CD4-positive, alpha-beta T cell (primary cell): ENCODE measurements around the gene KRTDAP. TPM values are rescaled to one million over a fixed set of nuclear protein-coding genes. Genes with fewer than 3 reads are reported as not detected.

Experiments used
- ATAC-seq: fragments of 200-7000 bp; cut with Tn5 transposase; one replicate; pipeline ENCODE4 v1.10.0; 2022; ENCODE audit warnings: mild to moderate bottlenecking; ENCODE audit not compliant: poor library complexity
- CTCF ChIA-PET: fragments of 350-600 bp; sonication (Branson Sonifier 250); formaldehyde crosslinking; loops from one replicate; lab custom pipeline; 2021; ENCODE audit warnings: antibody characterized with exemption, inconsistent platforms; lab: Charles Lee
- POLR2A ChIA-PET: fragments of 350-600 bp; sonication (Branson Sonifier 250); formaldehyde crosslinking; loops from one replicate; lab custom pipeline; 2021; ENCODE audit warnings: antibody characterized with exemption, inconsistent platforms; lab: Charles Lee
- DNase-seq, 14 experiments: peaks; one replicate each; pipeline ENCODE4 v3.0.0-alpha.2; 2013 to 2020; ENCODE audit warnings: mixed read lengths in 2 of 14
- H3K27ac ChIP-seq, 2 donors: one replicate each; pipeline versions ENCODE4 v1.5.1 to v1.7.0; 2013; ENCODE audit warnings: low read length in 2 of 2, low read depth in 1 of 2, mild to moderate bottlenecking in 1 of 2
- H3K27me3 ChIP-seq, 2 experiments: 1 replicate in 1 of 2; 2 replicates in 1 of 2; pipeline versions ENCODE4 v1.6.1 to v1.7.0; 2013; ENCODE audit warnings: low read length in 2 of 2, control low read depth in 1 of 2, mild to moderate bottlenecking in 1 of 2, moderate library complexity in 1 of 2; ENCODE audit not compliant: insufficient read depth in 2 of 2, control insufficient read depth in 1 of 2
- H3K36me3 ChIP-seq: one replicate; pipeline ENCODE4 v1.6.1; 2013; ENCODE audit warnings: low read length, control low read depth; ENCODE audit not compliant: insufficient read depth
- H3K4me1 ChIP-seq: one replicate; pipeline ENCODE4 v1.6.1; 2013; ENCODE audit warnings: low read length, control low read depth; ENCODE audit not compliant: insufficient read depth
- H3K4me3 ChIP-seq: one replicate; pipeline ENCODE4 v1.5.1; 2013; ENCODE audit warnings: mild to moderate bottlenecking, low read length, moderate library complexity
- H3K9me3 ChIP-seq, 2 experiments: 1 replicate in 1 of 2; 2 replicates in 1 of 2; pipeline versions ENCODE4 v1.6.1 to v1.7.0; 2013; ENCODE audit warnings: low read length in 2 of 2, mild to moderate bottlenecking in 2 of 2, control low read depth in 1 of 2, moderate library complexity in 1 of 2; ENCODE audit not compliant: control insufficient read depth in 1 of 2, insufficient read depth in 1 of 2
- H3K27ac Mint-ChIP-seq: one replicate; pipeline ENCODE4 v1.8.0; 2020; ENCODE audit warnings: mixed read lengths
- H3K27me3 Mint-ChIP-seq: one replicate; pipeline ENCODE4 v1.8.0; 2021; ENCODE audit warnings: mixed read lengths
- H3K36me3 Mint-ChIP-seq: one replicate; pipeline ENCODE4 v1.8.0; 2021; ENCODE audit warnings: low read depth, mixed read lengths
- H3K4me1 Mint-ChIP-seq: one replicate; pipeline ENCODE4 v1.8.0; 2021; ENCODE audit warnings: low read depth, mixed read lengths
- H3K4me3 Mint-ChIP-seq: one replicate; pipeline ENCODE4 v1.8.0; 2020; ENCODE audit warnings: mild to moderate bottlenecking, mixed read lengths
- H3K9me3 Mint-ChIP-seq: one replicate; pipeline ENCODE4 v1.8.0; 2020; ENCODE audit warnings: mixed read lengths
- intact Hi-C, 2 experiments: fragments of 100-400 bp; cut with DNase I in 1 of 2; cut with micrococcal nuclease in 1 of 2; formaldehyde crosslinking; loops; one replicate each; pipeline versions ENCODE4 v1.15.1 to v1.9.0; 2023 to 2025; cut with DNase I, micrococcal nuclease
- total RNA-seq, 174 experiments: library from RNA in 2 of 174; stranded (reverse) in 2 of 174; gene quantifications; one replicate each; pipeline ENCODE4 v1.2.3 and lab custom pipeline; 2021 to 2026
- TF ChIP-seq, protein P1 (sequence below): fragments of 200-600 bp; IDR thresholded peaks from one replicate; pipeline ENCODE4 v1.8.0; 2022; ENCODE audit warnings: antibody characterized with exemption, mild to moderate bottlenecking

KRTDAP gene
- total RNA-seq, 2 experiments from 2014 or later = not detected

DNA sequence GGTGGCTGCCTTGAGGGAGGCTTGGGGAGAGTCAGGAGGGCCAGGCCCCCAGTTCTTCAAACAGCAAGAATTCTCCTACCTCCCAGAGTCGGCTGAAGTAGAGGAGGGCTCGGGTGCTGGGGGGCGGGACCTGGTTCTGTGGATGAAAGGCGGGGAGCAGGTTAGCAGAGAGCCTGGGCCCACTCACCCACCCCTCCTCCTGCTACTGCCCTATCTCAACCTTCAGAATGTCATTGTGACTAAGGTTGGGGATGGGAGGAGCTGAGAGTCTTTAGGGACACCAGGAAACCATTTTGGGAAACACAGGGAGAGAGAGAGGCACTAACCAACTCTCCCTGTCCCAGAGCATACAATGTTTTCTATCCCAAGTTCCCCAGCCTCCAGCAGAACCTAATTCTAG, 12.5 kb upstream of the KRTDAP start:
- DNase-seq (no peak), ATAC-seq (no peak)
- ChIA-PET POLR2A (no interaction called here), CTCF (no interaction called here)
- H3K9me3 Mint-ChIP-seq = no peaks in the 10 kb centered on the region
- H3K27ac ChIP-seq = no peak overlapping the region
- H3K4me1 ChIP-seq = peaks cover 4% of the 10 kb centered on the region
- H3K36me3 Mint-ChIP-seq = no peaks in the 10 kb centered on the region
- H3K4me3 Mint-ChIP-seq = no peak overlapping the region
- intact Hi-C loops = no loop called here
- H3K4me1 Mint-ChIP-seq = no peaks in the 10 kb centered on the region
- H3K27ac Mint-ChIP-seq = no peak overlapping the region
- H3K27me3 Mint-ChIP-seq = peaks cover 35% of the 10 kb centered on the region
- no peaks in the 10 kb centered on the region for H3K36me3 ChIP-seq
- TF ChIP-seq, protein P1, sequence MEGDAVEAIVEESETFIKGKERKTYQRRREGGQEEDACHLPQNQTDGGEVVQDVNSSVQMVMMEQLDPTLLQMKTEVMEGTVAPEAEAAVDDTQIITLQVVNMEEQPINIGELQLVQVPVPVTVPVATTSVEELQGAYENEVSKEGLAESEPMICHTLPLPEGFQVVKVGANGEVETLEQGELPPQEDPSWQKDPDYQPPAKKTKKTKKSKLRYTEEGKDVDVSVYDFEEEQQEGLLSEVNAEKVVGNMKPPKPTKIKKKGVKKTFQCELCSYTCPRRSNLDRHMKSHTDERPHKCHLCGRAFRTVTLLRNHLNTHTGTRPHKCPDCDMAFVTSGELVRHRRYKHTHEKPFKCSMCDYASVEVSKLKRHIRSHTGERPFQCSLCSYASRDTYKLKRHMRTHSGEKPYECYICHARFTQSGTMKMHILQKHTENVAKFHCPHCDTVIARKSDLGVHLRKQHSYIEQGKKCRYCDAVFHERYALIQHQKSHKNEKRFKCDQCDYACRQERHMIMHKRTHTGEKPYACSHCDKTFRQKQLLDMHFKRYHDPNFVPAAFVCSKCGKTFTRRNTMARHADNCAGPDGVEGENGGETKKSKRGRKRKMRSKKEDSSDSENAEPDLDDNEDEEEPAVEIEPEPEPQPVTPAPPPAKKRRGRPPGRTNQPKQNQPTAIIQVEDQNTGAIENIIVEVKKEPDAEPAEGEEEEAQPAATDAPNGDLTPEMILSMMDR = no peak
- H3K27me3 ChIP-seq = peaks cover 4 to 12% of the 10 kb centered on the region in 2 experiments
- H3K9me3 ChIP-seq = no peaks in the 10 kb centered on the region
- no peak overlapping the region for H3K4me3 ChIP-seq

DNA sequence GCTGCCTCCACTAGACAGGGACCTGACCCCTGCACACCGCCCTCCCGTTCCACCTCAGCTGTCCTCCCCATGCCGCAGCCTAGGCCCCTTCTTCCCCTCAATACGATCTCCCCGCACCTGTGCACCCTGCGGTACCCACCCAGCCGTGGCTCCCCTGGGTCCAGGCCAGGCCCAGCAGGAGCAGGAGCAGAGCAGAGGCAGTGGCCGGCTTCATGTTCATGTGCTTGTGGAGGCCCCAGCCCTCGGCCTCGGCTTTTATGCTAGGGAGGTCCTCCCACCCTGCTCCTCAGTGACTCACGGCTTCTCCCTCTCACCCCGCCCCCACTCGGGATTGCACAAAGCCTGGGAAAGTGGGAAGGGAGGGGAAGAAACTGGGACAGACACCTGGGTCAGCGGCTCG, 11.4 kb upstream of the KRTDAP start:
- no peak overlapping the region for H3K27ac ChIP-seq
- ChIA-PET CTCF (no interaction called here), POLR2A (no interaction called here)
- no peak for ATAC-seq
- no peak overlapping the region for H3K4me3 ChIP-seq
- intact Hi-C loops = no loop called here
- DNase-seq = no peak
- peaks cover 4% of the 10 kb centered on the region for H3K4me1 ChIP-seq
- TF ChIP-seq, protein P1 = no peak
- H3K36me3 ChIP-seq = no peaks in the 10 kb centered on the region
- Mint-ChIP-seq H3K27me3 (peaks cover 26% of the 10 kb centered on the region), H3K36me3 (no peaks in the 10 kb centered on the region), H3K4me1 (no peaks in the 10 kb centered on the region), H3K4me3 (no peak overlapping the region), H3K27ac (no peak overlapping the region), H3K9me3 (no peaks in the 10 kb centered on the region)
- H3K27me3 ChIP-seq = peaks cover 0 to 10% of the 10 kb centered on the region in 2 experiments
- no peaks in the 10 kb centered on the region for H3K9me3 ChIP-seq

DNA sequence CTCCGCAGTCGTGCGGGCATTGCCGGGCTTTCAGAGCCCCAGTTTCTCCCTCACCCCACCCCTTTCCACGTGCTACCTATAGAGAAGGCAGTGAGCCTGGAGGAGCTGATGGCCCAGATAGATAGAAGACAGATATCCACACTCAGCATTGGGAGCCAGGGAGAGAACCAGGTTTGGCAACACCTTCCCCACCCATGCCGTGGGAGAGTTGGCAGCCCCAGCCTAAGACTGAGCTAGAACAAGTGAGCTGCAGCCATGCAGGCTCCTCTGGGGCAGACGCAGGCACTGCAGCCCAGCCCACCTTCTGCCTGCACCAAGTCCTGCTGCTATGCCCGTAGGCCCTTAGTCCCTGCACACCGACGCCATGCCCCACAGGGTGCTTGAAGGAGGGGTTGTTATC, 10.3 kb upstream of the KRTDAP start:
- no peaks in the 10 kb centered on the region for H3K36me3 Mint-ChIP-seq
- no peak for ATAC-seq
- DNase-seq = no peak
- no peak overlapping the region for H3K4me3 Mint-ChIP-seq
- H3K9me3 ChIP-seq = no peaks in the 10 kb centered on the region
- ChIA-PET POLR2A (no interaction called here), CTCF (no interaction called here)
- H3K27ac Mint-ChIP-seq = no peak overlapping the region
- peaks cover 0 to 3% of the 10 kb centered on the region in 2 experiments for H3K27me3 ChIP-seq
- TF ChIP-seq, protein P1 = no peak
- H3K4me1 Mint-ChIP-seq = peaks cover under 1% of the 10 kb centered on the region
- H3K27me3 Mint-ChIP-seq = peaks cover 17% of the 10 kb centered on the region
- H3K27ac ChIP-seq = no peak overlapping the region
- intact Hi-C loops = no loop called here
- no peaks in the 10 kb centered on the region for H3K9me3 Mint-ChIP-seq
- peaks cover 5% of the 10 kb centered on the region for H3K4me1 ChIP-seq
- no peaks in the 10 kb centered on the region for H3K36me3 ChIP-seq
- no peak overlapping the region for H3K4me3 ChIP-seq
